ENCODE measurements around the gene GAPVD1.
A peak's percentile ranks its signal among the peaks of the same experiment; 100 is the strongest.
"Not testable (repeated sequence)": the region's sequence is repeated elsewhere in the genome, so short reads cannot be mapped to it uniquely, and the experiment has no call there.

The GAPVD1 gene

GRCh38 chr9:125261501-125262293 is at the start of gene GAPVD1:
TSS of gene GAPVD1 (plus strand) at chr9:125261826. CDS start at chr9:125298922, 37,096 bp downstream.
- H3K4me3 ChIP-seq (ENCODE audit: low read depth, low read length), result peak within 1 kb of the TSS; percentile 87

GRCh38 chr9:125214186-125214585 is 47.4 kb upstream of the GAPVD1 start:
- H3K4me3 ChIP-seq (ENCODE audit: low read depth, low read length), result no peak overlapping the region

GRCh38 chr9:125218621-125219020 is 43.0 kb upstream of the GAPVD1 start:
- H3K4me3 ChIP-seq (ENCODE audit: low read depth, low read length), result no peak overlapping the region

GRCh38 chr9:125224858-125225257 is 36.8 kb upstream of the GAPVD1 start:
- H3K4me3 ChIP-seq (ENCODE audit: low read depth, low read length), result not testable (repeated sequence)

- no peak overlapping the region for H3K4me3 ChIP-seq (ENCODE audit: low read depth, low read length)
These were observed 33.9 kb upstream of the GAPVD1 start for GRCh38 chr9:125227761-125228160.

- no peak overlapping the region for H3K4me3 ChIP-seq (ENCODE audit: low read depth, low read length)
These were observed 27.9 kb upstream of the GAPVD1 start for GRCh38 chr9:125233678-125234077.

- not testable (repeated sequence) for H3K4me3 ChIP-seq (ENCODE audit: low read depth, low read length)
These were observed 27.5 kb upstream of the GAPVD1 start for GRCh38 chr9:125234099-125234498.

- no peak overlapping the region for H3K4me3 ChIP-seq (ENCODE audit: low read depth, low read length)
These were observed 25.7 kb upstream of the GAPVD1 start for GRCh38 chr9:125235804-125236519.

- H3K4me3 ChIP-seq (ENCODE audit: low read depth, low read length), result not testable (repeated sequence)
These were observed 25.0 kb upstream of the GAPVD1 start for GRCh38 chr9:125236520-125237159.

GRCh38 chr9:125238127-125238914 is 23.3 kb upstream of the GAPVD1 start:
- no peak overlapping the region for H3K4me3 ChIP-seq (ENCODE audit: low read depth, low read length)

GRCh38 chr9:125238915-125239446 is 22.6 kb upstream of the GAPVD1 start:
- no peak overlapping the region for H3K4me3 ChIP-seq (ENCODE audit: low read depth, low read length)

- peak overlapping the region; percentile 99 for H3K4me3 ChIP-seq (ENCODE audit: low read depth, low read length)
These were observed 21.7 kb upstream of the GAPVD1 start for GRCh38 chr9:125239631-125240597.

GRCh38 chr9:125240649-125240999 is 21.0 kb upstream of the GAPVD1 start:
- H3K4me3 ChIP-seq (ENCODE audit: low read depth, low read length), result peak overlapping the region; percentile 99

GRCh38 chr9:125241000-125241862 is 20.4 kb upstream of the GAPVD1 start, which contains the start of gene HSPA5:
TSS of gene HSPA5 (minus strand) at chr9:125241343. CDS start at chr9:125241126, 217 bp downstream.
- peak within 1 kb of the TSS; percentile 99 for H3K4me3 ChIP-seq (ENCODE audit: low read depth, low read length)

- H3K4me3 ChIP-seq (ENCODE audit: low read depth, low read length), result peak overlapping the region; percentile 84
These were observed 19.5 kb upstream of the GAPVD1 start for GRCh38 chr9:125241863-125242739.

- no peak overlapping the region for H3K4me3 ChIP-seq (ENCODE audit: low read depth, low read length)
These were observed 17.8 kb upstream of the GAPVD1 start for GRCh38 chr9:125243792-125244260.

GRCh38 chr9:125246261-125246667 is 15.4 kb upstream of the GAPVD1 start:
- H3K4me3 ChIP-seq (ENCODE audit: low read depth, low read length), result no peak overlapping the region

Measured in iPS-11a (cell line).